ENCODE data around the gene ZNRF2.
A peak's percentile ranks its signal among the peaks of the same experiment; 100 is the strongest.

The ZNRF2 gene

DNA sequence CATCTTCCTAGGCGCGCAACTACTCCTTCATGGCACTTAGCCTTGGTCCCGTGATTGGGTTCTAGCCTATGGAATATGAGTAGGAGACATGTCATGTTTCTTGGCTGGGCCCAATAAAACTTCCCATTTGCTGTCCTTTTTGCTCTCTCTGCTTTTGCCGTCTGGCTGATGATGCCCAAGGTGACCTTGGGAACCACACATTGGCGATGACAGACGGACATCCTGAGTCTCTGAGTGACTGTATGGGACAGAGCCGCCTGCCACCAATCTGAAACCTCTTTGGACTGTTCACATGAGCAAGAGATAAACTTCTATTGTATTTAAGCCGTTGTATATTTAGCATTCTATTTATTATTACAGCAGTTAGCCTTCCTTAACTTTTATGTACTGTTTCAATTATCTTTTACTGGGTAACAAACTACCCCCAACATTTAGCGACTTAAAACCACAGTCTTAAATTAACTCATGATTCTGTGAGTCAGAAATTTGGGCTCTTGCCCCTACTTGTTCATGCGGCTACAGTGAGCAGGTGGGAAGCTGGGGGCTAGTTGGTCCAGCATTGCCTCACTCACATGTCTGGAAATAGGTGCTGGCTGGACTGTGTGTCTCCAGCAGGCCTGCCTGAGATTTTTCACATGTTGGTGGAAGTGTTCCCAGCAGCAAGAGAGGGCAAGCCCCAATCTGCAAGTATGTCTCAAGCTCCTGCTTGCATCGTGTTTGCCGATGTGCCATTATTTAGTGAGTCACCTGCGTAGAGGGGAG lies 122.4 kb downstream of the ZNRF2 start:
- H3K9me3 Mint-ChIP-seq, result no peaks in the 10 kb centered on the region
- peaks cover 27% of the 10 kb centered on the region for H3K36me3 Mint-ChIP-seq
- H3K4me1 Mint-ChIP-seq, result peaks cover 15% of the 10 kb centered on the region
- no peak for ATAC-seq
- H3K27me3 Mint-ChIP-seq, result no peaks in the 10 kb centered on the region
- no peak overlapping the region for H3K27ac Mint-ChIP-seq
- H3K4me3 Mint-ChIP-seq, result no peak overlapping the region

DNA sequence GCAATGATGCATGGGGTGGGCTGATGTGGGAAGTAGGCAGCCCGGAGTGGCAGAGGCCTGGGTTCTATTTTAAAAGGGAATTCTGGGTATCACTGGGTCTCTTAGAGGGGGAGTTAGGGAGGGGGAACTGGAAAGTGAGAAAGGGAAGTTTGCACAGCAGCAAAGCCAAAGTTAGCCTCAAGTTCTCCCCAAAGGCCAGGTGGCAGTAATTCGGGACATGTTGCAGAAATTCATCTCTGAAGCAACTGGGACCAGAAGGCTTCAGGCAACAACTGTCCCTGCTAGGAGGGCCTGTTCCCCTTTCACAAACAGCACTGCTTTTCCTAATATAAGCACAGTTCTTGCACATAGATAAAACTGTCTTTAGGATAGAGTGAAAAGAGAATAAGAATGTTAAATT lies 126.8 kb downstream of the ZNRF2 start:
- H3K4me3 Mint-ChIP-seq, result no peak overlapping the region
- no peaks in the 10 kb centered on the region for H3K27me3 Mint-ChIP-seq
- peaks cover 19% of the 10 kb centered on the region for H3K4me1 Mint-ChIP-seq
- H3K27ac Mint-ChIP-seq, result peak overlapping the region; percentile 62
- H3K9me3 Mint-ChIP-seq, result no peaks in the 10 kb centered on the region
- peaks cover 16% of the 10 kb centered on the region for H3K36me3 Mint-ChIP-seq
- ATAC-seq, result no peak

DNA sequence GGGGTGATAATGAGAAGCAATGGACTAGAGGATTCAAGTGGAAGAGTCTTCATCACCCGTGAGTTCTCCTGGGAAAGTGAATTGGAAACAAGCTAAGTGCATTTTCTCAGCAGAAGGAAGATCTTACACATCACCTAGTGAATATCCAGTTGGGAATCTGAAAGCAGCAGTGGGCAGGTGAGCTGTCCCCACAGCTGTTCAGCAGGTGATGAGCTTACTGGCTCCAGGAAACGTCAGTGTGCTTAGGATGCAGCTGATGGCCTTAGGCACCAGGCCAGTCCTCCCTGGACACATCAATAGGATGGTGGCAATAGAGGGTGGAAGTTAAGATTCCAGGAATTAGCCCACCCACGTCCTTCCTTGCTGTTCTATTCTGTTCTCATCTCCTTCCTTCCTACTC lies 127.5 kb downstream of the ZNRF2 start:
- no peak overlapping the region for H3K4me3 Mint-ChIP-seq
- H3K4me1 Mint-ChIP-seq, result peaks cover 19% of the 10 kb centered on the region
- H3K9me3 Mint-ChIP-seq, result no peaks in the 10 kb centered on the region
- ATAC-seq, result no peak
- H3K27me3 Mint-ChIP-seq, result no peaks in the 10 kb centered on the region
- H3K36me3 Mint-ChIP-seq, result peaks cover 10% of the 10 kb centered on the region
- H3K27ac Mint-ChIP-seq, result peak overlapping the region; percentile 62

- Mint-ChIP-seq H3K36me3 (peaks cover 10% of the 10 kb centered on the region), H3K9me3 (no peaks in the 10 kb centered on the region), H3K4me1 (peaks cover 19% of the 10 kb centered on the region), H3K27ac (no peak overlapping the region), H3K27me3 (no peaks in the 10 kb centered on the region), H3K4me3 (no peak overlapping the region)
- ATAC-seq, result no peak
Measured at GRCh38 chr7:30412782-30413504, 128.5 kb downstream of the ZNRF2 start.

- ATAC-seq, result no peak
- Mint-ChIP-seq H3K4me3 (no peak overlapping the region), H3K27ac (no peak overlapping the region), H3K4me1 (peaks cover 19% of the 10 kb centered on the region), H3K9me3 (no peaks in the 10 kb centered on the region), H3K27me3 (no peaks in the 10 kb centered on the region), H3K36me3 (peaks cover 6% of the 10 kb centered on the region)
Measured at GRCh38 chr7:30413864-30414263, 129.5 kb downstream of the ZNRF2 start.
